Measurements from ENCODE around the gene GOSR2.
"Not testable (repeated sequence)": the region's sequence is repeated elsewhere in the genome, so short reads cannot be mapped to it uniquely, and the experiment has no call there.

The GOSR2 gene

DNA sequence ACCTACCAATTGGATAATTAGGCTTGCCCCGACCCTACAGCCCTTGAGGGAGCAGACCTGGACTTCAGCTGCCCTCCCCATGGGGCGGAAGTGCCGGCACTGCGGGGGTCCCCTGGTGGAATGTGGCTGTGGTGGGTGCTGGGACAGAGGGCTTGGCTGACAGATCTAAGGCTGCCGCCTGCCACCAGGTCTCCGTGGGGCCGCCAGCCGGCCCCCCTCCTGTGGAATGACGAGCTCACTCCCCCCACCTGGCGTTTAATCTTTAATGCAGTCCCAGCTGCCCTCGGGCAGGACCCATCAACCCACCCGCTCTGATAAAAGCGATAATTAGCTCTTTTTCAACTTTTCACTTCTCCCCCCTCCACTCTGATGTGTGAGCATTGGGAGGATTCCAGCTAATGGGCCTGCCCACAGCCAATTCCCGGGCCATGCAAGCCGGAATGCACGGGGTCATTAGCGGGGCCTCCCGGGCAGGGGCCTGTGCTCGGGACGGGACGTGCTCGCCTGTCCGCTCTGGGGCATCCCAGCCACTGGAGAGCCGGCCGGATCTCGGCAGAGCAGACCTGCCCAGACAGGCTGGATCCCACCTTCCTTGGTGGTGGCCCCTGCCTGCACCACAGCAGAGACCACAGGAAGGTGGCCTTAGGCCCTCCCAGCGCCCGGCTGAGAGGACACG is 28.3 kb upstream of the GOSR2 start:
- DNase-seq: no peak

DNA sequence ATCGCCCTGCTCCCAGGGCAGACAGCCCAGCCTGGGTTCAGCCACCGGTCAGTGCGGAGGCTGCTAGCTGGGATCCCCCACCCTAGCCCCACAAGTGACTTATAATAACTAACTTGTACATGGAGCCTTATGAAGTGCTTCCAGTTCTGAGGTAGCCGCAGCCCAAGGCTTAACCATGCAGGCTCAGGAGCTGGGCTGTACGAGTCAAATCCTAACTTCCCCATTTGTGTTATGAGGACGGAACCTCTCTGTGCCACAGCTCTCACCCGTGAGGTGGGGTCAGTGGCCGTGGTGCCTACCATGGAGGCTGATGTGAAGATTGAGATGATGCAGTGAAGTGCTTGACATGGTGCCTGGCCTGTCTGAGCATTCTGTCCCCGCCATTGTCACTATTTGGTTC is 27.8 kb upstream of the GOSR2 start:
- DNase-seq: no peak

DNA sequence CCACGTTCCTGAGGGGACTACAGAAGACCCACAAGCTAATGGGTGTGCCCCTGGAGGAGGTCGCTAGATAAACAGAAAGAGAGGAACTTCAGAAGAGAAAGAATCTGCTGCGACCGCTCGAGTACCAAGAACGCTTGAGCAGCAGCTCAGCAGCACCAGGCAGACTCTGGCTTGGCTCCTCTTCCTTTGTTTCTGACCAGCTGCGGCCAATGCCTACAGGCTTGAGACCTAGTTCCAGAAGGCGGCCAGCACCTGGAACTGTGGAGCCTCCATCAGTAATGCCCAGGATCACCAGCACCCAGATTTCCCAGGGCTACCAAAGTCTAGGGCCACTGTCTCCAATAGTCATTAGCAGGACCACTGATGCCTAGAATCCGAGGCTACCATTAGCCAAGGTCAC is 26.0 kb upstream of the GOSR2 start:
- DNase-seq: no peak

DNA sequence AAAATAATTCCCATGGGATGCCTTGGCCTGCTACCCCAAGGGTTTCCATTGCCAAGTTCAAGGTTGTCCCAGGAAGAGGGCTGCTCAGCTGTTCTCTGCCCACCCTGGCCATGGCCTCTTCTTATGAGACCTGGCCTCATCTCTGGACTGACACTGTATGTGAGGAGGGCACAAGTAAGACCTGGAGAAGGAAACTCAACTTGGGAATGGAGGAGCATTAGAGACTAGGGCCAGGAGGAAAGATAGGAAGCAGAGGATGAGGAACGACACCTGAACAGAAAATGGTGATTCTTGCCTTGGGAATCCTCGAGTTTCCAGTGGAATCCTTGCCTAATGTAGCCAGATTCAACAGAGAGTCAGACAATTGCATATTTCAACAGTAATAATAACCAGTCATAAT is 24.6 kb upstream of the GOSR2 start:
- no peak for DNase-seq

DNA sequence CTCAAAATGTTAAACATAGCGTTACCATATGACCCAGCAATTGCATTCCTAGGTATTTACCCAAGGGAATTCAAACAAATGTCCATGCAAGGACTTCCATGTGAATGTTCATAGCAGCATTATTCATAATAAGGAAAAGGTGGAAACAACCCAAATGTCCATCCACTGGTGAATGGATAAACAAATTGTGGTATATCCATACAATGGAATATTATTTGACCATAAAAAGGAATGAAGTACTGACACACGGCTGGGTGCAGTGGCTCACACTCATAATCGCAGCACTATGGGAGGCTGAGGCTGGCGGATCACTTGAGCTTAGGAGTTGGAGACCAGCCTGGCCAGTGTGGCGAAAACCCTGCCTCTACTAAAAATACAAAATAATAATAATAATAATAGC is 24.1 kb upstream of the GOSR2 start:
- DNase-seq: no peak

DNA sequence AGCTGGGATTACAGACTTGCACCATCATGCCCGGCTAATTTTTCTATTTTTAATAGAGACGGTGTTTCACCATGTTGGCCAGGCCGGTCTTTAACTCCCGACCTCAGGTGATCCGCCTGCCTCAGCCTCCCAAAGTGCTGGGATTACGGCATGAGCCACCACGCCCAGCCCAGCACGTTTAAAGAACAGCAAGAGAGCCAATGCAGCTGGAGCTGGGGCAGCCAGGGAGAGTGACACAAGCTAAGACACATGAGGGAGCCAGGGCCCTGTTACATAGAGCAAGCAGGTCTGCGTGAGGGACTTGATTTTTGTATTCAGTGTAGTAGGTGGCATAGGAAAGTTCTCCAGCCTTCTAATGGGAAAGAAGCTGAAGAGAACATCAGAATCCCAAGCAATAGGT is 21.7 kb upstream of the GOSR2 start:
- DNase-seq: no peak

DNA sequence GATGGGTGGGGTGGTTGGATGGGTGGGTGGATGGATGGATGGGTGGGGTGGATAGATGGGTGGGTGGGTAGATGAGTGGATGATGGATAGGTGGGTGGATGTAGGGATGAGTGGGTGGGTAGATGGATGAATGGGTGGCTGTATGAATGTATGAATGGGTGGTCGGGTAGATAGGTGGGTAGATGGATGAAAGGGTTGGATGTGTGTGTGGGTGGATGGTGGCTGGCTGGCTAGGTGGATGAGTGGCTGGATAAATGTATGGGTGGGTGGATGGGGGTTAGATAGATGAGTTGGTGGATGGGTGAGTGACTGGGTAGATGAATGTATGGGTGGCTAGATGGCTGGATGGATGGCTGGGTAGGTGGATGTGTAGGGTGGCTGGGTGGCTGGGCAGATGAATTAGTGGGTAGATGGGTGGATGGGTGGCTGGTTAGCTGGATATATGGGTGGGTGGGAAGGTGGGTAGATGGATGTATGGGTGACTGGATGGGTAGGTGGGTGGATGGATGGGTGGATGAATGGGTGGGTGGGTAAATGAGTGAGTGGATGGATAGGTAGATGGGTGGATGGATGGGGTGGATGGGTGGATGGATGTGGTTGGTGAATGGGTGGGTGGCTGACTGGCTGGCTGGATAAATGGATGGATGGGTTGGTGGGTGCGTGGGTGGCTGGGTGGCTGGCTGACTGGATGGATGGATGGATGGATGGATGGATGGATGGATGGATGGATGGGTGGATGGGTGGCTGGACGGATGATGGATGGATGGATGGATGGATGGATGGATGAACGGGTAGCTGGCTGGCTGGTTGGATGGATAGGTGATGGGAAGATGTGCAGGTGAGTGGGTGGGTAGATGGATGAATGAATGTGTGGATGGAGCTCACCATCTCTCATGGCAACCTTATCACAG is 18.9 kb upstream of the GOSR2 start:
- no peak for DNase-seq

DNA sequence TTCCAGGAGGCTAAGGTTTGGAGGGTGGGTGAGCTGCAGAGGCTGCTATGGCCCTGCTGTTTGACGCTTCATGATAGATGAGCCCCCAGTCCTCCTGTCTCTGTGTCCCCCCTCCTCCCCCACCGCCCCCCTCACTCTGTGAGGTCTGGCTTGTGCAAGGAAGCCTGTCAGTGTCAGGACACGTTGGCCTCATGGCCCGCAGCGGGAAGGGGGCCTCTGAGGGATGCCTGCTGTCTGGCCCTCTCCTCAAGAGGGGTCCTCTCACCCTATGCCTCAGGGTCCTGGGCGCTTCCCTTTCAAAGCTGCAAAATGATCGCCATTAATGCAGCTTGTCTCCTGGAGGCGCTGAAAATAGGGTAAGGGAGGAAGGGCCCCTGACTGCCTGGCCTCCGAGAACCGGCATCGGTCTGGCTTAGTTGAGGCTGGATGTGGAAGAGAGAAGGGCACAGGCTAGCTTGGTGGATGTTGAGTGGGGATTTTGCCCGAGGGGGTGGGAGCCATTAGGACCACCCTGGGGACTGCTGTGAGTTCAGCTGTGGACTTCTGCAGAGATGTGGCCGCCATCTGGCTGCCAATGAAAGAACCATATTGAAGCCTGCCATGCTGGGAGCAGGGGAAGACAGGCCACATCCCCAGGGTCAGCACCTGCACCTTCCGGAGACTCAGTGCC is 14.8 kb upstream of the GOSR2 start:
- no peak for DNase-seq

DNA sequence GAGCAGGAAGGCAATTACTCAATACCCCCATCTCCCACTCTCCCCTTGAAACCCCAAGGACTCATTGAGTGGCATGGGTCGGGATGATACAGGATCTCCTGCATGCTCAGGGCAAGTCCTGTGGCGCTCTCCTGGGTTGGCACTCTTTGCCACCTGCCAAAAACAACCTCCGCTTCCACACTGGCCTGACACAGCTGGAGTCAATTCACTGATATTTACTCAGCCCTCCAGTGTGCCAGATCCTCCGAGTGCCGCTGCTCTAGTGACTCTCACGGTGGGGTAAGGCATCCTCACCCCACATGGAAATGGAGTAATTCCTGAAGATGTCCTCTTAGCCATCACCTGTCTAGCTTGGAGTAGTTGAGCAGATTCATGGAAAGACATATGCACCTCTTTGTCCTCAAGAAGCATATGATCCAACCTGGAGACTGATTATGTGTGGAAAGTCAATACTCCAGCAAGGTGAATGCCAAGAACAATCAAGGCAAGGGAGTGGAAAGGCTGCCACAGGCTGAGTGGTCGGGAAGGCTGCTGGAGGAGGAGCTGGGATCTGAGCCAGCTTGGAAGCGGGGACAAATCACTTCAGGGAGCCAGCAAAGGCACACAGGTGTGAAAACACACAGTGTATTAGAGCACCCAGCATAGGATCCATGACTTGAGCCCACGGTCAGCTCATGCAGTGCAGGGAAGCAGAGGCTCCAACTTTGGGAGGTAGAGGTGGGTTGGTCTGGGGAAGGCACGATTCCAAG is 12.6 kb upstream of the GOSR2 start:
- no peak for DNase-seq

DNA sequence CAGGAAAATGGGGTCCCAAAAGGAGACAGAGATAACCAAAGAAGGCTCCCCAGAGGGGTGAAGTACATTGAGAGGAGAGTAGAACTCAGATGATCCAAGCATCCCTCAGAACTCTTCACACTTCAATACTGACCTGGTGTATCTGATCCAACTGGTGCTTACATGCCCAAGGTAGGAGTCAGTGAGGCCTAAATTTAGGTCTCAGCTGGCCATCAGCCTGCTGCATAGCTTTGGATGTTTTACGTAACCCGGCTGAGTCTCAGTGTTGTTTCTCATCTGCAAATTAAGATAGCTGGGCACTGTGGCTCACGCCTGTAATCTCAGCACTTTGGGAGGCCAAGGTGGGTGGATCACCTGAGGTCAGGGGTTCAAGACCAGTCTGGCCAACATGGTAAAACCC is 11.6 kb upstream of the GOSR2 start:
- DNase-seq: no peak

DNA sequence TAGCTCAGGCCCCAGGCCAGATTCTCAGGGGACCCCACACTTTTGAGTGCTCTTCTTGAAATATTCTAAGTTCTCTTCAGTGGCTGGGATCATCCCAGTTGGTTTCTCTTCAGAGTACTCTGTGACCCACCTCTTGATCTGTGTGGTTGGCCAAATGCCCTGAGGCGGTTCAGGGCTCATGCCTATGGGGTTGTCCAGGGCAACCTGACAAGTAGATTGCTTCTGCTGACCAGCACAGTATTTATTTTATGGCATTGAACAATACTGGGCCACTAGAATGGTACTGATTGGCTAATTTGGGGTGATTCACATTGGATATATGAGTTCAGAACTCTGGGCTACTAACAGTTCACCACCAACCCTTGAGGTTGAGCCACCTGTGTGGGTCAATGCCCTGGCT is 7.4 kb upstream of the GOSR2 start:
- no peak for DNase-seq

DNA sequence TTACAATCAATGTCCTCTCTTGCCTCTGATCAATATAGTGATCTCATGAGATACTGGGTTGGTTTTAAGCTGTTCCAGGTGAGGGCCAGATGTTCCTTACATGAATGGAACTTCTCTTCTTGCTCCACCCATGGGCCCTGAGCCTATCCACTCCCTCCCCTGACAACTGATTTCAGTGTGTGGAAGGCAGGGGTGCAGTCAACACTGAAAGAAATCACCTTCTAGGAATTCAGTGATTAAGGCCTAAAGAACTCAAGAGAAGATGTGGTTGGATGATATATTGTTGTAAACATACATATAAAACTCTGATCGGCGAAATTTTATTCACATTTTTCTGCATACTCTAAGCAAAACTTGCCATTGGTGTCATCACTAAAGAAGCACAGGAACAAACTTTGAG is 6.7 kb upstream of the GOSR2 start:
- DNase-seq: no peak

DNA sequence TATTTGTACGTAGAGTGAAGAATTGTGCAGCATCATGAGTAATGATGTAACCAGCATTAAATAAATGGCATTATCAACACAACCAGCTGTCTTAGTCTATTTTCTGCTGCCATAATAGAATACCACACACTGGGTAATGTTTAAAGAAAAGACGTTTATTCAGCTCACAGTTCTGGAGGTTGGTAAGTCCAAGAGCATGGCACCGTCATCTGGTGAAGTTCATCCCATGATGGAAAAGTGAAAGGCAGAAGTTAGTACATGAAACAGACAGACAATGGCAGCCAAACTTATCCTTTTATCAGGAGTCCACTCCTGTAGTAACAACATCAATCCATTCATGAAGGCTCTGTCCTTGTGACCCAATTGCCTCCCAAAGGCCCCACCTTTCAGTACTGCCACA is 6.3 kb upstream of the GOSR2 start:
- DNase-seq: no peak

DNA sequence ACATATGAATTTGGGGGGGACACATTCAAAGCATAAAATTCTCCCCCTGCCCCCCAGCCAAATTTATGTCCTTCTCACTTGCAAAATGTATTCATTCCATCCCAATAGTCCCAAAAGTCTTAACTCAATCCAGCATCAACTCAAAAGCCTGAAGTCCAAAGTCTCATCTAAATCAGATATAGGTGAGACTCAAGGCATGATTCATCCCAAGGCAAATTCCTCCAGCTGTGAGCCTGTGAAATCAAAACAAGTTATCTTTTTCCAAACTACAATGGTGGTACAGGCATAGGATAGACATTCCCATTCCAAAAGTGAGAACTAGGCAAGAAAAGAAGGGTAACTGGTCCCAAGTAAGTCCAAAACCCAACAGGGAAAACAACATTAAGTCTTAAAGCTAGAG is 5.9 kb upstream of the GOSR2 start:
- no peak for DNase-seq

DNA sequence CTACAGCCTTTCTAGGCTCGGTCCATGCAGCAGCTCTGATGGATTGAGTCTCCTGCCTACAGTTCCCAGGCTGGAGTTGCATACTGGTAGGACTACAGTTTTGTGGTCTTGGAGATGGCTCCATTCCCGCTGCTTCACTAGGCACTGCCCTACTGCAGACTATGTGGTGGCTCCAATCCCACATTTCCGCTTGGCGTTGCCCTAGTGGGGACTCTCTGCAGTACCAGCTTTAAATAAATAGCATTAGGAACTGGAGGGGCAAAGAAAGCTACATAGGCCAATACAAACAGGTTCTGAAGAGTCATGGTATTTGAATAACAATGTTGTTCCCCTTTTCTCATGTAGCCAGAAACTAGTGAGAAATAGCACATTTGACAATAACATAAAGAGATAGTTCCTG is 5.4 kb upstream of the GOSR2 start:
- DNase-seq: no peak

DNA sequence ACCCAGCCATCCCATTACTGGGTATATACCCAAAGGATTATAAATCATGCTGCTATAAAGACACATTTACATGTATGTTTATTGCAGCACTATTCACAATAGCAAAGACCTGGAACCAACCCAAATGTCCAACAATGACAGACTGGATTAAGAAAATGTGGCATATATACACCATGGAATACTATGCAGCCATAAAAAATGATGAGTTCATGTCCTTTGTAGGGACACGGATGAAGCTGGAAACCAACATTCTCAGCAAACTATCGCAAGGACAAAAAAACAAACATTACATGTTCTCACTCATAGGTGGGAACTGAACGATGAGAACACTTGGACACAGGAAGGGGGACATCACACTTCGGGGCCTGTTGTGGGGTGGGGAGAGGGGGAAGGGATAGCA is 998 bp upstream of the GOSR2 start:
- not testable (repeated sequence) for DNase-seq

DNA sequence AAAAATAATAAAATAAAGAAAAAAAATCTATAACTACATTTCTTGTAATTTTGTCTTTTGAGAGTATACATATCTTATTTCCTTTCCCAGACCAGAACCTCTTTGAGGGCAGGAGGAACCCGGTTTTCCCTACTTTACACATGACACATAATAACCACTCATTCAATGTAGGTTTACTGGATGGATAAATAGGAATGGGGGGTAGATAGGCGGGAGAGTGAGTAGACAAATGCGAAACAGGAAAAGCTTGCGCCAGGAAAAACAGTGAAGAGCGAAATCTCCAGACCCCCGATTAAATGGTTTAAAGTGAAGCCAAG is 515 bp upstream of the GOSR2 start:
- no peak for DNase-seq

DNA sequence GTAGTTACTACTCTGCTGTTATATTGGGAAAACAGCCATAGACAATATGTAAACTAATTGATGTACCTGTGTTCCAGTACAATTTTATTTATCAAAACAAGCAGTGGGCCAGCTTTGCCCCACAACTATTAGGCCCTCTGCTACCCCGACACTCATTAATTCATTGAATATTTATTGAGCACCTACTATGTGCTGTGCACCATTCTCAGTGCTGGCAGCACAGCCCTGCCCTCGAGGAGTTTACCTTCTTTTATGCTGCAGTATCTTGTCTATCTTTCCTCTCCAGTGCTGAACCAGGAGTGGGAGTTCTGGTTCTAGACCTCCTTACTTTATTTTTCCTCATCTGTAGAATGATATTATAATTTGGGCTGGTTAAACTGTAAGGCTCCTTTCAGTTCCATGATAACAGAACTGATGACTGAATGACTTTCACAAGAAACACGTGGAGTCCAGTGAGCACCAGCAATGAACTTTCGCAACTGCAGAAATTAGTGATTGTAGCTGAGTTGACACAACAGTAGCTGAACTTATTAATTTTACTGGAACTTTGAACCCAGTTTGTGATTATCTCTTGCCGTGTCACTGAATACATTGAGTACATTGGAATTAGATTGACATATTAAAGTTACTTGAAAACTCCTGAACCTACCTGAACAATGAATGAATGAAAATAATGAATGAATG is 2.4 kb downstream of the GOSR2 start:
- DNase-seq: no peak

DNA sequence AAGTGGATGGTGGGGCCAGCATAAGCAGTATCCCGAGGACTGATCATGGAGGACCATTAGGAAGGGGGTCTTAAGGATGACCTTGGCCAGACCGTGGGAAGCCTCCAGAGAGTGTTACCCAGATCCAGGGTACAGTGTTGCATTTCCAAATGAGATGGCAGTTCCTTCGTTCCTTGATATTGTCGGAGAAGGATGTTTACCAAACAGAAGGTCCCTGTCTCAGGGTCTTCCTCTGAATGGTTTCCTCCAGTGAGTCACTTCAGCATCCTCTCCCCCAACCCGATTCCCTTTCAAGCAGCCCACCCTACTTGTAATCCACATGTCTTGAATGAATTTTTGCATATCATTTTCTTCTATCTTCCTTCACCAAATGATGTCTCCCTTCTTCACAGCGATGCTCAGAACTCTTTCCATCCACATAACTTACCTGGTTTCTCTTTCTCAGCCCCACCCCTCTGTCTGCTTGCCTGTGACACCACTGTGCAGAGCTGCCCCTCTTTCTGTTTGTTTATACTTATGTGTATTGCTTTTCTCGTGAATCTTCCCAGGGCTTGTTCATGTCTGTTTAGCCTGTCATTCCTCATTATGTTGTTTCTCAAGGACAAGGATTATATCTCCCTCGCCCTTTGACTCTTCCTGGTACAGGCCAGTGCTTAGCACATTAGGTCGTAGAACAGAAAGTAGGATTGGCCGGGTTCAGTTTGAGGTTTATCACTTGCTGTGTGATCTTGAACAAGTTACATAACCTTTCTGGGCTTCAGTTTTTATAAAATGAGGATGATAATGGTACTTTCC is 5.7 kb downstream of the GOSR2 start:
- no peak for DNase-seq

DNA sequence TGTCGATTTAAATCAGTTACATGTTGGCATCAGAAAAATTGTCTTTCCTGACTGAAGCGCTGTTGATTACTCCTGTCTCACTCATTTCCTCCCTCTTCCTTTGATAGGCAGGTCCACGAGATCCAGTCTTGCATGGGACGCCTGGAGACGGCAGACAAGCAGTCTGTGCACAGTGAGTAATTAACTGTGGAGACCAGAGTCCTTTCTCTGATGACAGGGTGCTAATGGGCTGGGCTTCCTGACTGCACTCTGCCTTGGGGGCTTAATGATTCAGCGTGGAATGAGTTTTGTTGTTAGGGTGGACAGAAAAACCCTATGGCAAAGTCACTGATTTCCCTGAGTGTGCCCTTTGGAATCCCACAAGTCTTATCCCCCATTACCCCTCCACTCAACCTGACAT is 6.5 kb downstream of the GOSR2 start:
- no peak for DNase-seq

DNA sequence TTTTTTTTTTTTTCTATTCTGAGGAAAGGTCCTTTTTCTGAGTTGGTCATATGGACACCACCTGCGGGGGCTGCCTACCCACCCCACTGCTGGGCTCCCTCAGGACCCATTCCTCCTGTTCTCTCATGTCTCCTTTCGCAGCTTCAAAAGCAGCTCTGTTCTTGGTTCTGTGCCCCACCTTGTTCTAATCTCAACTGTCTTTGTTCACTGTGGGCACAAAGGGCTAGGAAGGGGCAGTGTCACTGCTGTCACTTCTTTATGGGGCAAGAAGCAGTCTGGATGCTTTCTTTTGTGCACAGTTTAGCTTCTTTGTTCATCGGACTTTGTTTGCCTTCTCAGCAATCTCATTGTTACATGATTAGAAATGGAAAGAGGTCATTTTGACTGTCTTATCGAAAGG is 7.1 kb downstream of the GOSR2 start:
- no peak for DNase-seq

DNA sequence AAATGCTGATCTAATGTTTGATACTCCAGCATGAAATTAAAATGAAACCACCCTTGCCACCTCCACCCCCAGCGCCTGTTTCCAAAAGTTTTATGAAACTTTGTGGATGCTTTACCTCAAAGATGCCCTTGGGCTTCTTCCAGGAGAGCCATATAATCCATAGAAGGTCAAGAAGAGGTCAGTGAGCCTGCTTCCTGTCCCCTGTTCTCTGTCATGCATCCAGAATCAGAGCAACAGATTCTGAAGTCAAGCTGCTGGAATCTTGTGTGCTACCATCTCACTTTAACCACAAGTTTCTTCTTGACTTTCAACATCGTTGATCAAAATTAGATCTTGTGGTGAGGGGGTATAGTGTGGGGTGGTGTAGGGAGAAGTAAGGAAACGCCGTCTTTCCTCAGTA is 8.6 kb downstream of the GOSR2 start:
- DNase-seq: no peak
